HG03097 (cell line): Measurements from ENCODE around the gene C18orf54.
"Not testable (repeated sequence)": the region's sequence is repeated elsewhere in the genome, so short reads cannot be mapped to it uniquely, and the experiment has no call there.

ENCODE experiments used
- ATAC-seq: cut with Tn5 transposase; IDR thresholded peaks from one replicate; pipeline ENCODE4 v1.9.1; 2021; ENCODE audit not compliant: unreplicated experiment, low FRiP score

C18orf54 gene

DNA sequence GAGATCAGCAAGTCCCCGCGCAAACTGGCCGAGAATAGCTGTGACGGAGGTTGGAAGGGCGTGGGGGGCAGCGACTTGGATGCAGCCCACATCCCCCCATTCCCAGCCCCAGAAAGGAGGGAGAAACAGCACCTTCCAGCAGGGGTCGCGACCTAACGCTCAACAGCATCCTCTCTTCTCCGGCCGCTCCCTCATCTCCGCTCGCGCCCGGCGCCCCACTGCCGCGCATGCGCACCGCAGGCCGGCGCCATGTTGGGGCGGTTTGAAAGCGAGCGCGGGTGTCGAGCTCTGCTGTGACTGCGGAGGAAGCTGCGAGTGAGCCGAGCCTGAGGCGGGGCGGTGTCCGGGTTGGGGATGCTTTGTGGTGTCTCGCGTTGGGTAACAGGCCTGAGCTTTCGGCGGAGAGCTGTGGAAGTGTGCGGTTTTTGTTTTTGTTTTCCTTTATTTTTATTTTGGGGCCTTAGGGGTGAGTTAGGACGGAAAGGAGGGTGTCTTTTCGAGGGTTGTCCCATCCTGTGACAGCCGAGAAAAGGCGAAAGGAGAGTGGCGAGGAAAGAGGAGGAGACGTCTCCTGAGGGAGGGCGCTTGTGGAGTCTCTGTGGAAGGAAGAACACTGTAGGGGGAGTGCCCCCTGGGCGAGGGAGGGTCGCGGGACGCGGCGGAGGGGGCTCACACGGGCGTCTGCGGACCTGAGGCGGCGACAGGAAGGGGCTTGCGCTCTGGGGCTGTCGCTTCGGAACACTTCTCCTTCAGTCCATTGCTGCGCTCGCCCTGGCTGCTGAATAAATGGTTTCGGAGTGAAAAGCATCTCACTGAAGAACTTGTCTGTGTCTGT, at the start of gene C18orf54, which contains the start of gene STARD6:
Gene C18orf54 (plus strand): TSS at position 247 of the 835 bp plus-strand sequence. CDS start 2,667 bp downstream, outside the sequence.
Gene STARD6 (minus strand): TSS at position 199 of the 835 bp plus-strand sequence. CDS start 3,285 bp downstream, outside the sequence.
- peak; percentile 97 for ATAC-seq

DNA sequence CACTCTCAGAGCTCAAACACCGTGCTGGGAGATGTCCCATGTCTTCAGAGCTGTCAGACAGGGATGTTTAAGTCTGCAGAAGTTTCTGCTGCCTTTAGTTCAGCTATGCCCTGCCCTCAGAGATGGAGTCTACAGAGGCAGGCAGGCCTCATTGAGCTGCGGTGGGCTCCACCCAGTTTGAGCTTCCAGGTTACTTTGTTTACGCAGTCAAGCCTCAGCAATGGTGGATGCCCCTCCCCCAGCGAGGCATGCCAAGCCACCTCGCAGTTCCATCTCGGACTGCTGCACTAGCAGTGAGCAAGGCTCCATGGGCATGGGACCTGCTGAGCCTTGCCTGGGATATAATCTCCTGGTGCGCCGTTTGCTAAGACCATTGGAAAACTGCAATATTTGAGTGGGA, 48.1 kb upstream of the C18orf54 start:
- not testable (repeated sequence) for ATAC-seq

DNA sequence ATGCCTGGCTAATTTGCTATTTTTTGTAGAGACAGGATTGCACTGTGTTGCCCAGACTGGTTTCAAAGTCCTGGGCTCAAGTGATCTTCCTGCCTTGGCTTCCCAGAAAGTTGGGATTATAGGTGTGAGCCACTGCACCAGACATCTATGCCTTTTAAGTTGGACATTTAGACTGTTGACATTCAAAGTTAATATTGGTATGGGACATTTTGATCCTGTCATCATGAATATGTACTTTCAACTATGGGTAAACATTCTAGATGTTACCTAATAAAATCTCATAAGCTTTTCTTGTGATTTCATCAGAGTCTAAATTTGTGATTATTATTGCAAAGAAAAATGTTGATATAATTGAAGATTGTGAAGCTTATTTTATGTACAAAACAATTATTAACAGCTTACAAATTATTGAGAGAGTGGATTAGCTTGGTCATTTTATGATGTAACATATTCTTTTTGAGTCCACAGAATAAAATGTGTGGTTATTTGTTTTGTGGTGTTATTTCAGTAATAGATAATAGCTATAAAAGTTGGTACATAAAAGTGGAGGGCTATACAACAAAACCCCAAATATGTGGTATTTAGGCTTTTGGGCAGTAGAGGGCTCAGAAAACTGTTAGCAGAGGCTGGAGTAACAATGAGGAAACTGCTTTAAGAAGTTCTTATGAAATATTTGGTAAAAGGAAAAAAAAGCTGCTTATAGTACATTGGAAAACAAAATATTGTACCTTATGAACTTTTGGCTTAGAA, 41.5 kb upstream of the C18orf54 start:
- ATAC-seq = no peak

DNA sequence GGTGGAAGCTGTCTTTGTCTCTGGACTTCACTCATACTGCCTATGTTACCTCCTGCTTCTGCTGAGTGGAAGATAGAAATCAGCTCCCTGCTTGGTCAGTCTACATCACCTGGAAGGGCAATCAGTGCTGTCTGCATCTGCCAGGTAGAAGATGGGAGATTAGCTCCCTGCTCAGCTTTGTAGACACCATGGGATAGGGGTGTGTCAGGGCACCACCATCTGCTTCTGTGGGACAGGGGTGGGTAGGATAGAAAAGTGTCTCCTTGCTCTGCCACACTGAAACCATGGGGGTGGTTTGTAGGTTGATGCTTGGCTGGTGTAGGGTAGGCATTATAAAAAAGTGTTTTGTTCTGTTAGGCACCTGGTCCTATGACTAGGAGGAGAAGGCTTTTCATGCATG, 34.1 kb upstream of the C18orf54 start:
- ATAC-seq = no peak

DNA sequence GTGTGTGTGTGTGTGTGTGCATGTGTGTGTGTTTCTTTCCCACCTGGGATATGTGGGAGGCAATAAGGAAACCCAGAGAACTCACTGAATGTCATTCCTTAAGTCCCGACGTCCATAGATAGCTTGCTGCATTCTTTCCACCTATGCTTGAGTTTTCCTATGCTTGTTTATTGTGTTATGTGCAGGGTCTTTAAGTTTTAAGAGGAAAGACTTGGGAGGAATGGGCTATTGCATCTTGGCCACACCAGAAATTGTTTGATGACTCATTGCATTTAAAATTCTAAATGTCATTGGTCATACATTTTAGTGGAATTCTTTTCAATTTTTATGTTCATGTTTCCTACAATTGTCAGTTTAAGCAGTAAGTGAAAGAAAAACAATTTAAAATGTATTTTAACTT, 33.7 kb upstream of the C18orf54 start:
- no peak for ATAC-seq

DNA sequence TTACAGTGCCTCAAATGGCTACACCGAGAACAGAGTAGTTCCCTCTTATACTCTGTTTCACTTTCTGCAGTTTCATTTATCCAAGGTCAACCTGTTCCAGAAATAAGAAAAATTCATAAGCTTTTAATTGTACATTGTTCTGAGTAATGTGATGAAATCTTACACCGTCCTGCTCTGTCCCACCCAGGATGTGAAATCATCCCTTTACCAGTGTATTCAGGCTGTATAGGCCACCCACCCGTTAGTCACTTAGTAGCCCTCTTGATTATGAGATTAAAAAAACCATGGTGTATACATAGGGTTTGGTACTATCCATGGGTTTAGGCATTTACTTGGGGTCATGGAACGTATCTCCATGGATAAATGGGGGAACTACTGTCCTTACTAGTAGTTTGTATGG, 29.9 kb upstream of the C18orf54 start:
- no peak for ATAC-seq

DNA sequence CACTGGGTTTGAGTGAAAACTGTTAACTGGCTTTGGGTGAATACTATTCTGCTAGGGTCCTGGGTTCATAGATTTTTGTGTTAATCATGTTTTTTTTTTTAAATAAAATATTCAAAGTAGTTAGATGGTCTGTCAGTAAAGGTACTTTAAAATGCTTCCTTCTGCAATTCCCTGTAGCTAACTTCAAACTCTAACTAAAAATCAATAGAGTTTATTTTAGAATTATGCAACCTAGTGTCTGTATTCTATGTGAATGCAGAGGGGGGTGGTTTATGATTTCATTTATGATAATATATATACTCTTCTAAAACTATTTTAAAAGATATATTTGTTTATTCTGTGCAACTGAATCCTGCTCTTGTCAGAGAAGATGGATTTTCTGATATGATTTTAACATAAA, 27.9 kb upstream of the C18orf54 start:
- no peak for ATAC-seq

DNA sequence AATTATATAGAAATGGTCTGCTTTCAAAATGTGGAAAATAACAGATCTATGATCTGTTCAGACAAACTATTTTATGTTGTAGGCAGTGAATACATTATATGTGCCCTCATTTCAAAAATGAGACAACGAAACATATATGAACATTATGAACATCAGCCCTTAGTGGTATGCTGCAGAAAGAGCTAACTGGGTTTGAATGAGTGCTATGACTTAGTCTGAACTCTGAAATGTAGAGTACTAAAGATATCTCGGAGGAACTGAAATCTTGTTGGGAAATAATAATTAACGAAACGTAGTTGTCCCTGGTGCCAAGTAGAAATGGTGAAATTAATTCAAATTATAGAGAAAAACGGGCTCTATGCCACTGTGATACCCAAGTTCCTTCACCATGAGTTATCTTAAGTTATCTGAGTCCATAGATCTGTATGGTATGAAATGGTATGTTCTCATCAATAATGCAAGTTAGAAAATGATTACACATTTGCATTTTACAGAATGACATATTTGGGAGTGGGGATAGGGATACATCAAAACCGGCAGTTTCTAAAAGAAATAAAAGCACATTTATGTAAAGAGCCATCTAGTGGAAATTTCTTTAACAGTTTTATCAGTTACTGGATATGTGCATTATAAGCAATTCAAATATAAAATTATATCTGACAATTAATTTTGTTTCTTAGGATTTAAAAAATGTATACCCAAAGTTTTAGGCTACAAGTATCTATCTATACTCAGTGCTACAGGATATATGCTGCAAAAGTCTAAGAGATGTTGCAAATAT, 26.7 kb upstream of the C18orf54 start:
- no peak for ATAC-seq

DNA sequence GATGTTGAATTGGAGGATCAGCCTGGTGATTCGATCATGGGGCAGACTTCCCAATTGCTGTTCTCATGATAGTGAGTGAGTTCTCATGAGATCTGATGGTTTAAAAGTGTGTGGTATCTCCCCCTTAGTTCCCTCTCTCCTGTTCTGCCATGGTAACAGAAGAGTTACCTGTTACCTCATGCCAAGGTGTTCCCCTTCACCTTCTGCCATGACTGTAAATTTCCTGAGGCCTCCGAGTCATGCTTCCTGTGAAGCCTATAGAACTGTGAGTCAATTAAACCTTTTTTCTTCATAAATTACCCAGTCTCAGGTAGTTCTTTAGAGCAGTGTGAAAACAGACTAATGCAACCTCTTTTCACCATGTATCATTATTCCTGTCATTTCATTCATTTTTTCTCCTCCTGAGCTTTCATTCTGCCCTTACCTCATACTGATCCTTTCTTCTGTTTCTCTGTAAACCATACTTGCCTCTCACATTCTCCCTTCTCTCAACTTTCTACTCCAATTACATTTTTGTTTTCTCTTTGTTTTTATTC, 22.0 kb upstream of the C18orf54 start:
- no peak for ATAC-seq

DNA sequence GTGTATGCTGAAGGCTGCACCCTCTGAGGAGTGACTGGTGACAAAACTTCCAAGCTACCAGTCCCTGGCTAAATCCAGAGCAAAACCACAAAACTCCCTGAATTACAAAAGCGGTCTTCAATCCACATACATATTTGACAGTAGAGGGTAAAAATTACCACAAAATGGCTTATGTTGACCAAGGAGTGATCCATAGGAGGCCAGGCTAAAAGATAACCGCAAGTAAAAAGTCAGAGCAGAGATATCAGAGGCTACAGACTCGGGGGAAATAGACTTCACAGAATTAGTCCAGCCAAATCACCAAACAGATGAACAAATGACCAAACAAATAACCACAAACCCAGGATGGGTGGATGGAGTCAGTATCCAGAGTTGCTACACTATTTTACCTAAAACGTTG, 19.5 kb upstream of the C18orf54 start:
- no peak for ATAC-seq

DNA sequence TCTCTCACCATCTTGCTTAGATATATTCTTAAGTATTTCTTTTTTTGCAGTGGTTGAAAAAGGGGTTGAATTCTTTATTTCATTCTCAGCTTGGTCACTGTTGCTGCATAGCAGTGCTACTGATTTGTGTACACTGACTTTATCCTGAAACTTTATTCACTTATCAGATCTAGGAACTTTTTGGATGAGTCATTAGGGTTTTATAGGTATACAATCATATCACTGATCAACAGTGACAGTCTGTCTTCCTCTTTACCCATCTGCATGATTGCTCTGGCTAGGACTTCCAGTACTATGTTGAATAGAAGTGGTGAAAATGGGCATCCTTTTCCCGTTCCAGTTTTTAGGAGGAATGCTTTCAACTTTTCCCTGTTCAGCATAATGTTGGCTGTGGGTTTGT, 6.5 kb upstream of the C18orf54 start:
- no peak for ATAC-seq

DNA sequence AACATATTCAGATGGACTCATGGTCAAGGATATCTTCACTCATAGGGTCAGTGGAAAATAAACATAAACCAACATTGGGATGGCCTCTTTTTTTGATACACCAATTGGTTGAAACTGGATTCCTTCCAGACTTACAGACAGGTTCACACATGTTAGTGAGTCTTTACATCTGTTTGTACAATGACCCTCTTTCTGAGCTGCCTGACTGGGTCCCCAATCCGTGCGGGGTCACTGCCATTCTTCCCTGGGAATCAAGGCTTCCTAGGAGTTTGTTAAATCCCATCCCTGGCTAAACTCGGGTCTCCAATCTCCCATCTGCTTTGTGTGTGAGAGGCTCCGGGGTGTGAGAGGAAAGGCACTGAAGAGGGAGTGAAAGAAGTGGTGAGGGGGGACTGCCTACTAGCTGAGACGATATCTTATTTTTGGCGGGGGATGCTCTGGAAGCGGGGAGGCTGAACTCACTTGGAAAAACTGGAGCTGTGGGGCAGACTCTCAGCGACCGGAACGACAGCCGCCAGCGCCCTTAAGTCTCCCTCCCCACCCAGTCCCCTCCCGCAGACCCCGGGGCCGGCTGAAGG, 535 bp upstream of the C18orf54 start:
- ATAC-seq = no peak

DNA sequence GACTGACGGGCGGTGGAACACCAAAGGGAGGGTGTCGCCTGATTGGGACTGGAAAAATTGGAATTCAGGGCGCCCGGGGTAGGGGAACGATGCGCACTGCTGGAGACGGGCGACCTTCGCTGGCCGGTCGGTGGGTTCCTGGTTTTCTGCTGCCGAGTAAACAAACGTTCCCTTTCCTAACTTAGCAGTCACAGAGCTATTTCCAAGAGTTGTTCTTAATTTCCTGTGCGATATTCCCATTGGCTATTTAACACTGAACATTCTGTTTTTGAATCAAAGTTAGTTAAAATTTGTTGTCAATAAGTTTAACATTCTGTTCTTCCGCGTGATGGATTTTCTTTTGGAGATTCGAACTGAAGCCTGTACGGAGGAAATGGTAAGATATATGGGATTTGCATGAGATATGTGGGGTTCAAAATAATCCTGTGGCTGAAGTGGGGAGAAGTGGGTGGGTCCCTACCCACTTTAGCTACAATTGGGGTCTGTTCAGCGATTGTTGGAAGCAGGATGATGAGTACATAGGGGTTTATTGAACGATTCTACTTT, 862 bp downstream of the C18orf54 start:
- ATAC-seq = no peak

DNA sequence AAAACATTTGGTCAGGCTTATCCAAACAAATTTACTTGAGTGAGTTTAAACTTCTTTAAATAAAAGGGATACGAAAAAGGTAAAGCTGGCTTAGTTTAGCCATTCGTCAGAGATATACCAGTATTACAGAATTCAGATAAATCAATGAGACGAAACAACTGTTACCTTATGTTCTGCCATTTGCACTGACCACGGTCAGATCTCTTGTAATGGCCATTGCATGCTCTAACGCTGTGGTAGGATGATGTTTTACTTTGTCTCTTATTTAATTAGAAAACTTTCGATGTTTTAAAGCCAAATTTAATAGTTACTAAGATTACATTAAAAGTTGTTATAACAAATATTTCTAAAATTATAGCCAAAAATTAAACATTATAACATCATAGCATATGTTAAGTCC, 1.5 kb downstream of the C18orf54 start:
- no peak for ATAC-seq

DNA sequence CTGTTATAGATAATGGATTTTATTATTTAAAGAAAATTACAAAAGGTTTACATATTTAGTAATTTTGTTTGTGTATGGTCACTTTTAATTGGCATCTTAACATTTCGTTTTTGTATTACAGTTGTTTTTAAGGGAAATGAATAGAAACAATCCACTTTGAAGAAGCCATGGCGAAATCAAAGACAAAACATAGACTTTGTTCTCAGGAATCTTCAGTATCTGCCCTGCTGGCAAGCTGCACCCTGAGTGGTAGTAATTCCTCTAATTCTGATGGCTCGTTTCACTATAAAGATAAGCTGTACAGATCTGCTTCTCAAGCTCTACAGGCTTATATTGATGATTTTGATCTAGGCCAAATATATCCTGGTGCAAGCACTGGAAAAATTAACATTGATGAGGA, 2.7 kb downstream of the C18orf54 start:
- no peak for ATAC-seq

DNA sequence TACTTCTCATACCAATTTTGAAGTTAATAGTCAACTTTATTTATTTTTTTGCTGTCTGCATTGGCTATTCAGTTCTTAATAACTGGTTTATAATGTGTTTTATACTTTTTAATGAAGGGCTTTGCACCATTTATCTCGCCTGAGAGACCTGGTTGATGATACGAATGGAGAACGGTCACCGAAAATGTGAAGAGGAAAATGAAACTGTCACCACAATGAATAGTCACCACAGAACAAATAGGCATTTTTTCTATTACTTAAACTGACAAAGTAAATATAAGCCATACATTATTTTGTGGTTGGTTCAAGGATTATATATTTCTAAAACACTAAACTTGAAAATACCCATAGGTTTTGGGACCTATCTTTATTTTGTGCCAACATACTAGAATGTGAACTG, 20.4 kb downstream of the C18orf54 start:
- no peak for ATAC-seq

DNA sequence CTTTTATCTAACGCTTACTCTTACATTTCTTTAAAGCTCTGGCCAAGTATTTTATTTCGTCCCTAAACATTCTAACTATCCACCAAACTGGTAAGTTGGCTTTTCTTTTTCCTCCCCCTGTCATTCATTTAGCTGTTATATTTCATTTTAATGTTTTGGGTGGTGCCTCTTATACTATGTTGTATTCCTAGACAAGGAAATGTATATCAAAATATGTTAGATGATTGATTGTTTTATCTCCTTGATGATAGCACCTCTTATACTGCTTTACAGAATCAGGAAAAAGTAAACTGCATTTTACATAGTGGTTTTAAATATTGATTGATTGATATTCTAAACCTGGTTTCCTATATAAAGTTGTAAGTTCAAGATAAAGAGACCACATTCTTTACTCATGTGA, 23.9 kb downstream of the C18orf54 start:
- no peak for ATAC-seq

DNA sequence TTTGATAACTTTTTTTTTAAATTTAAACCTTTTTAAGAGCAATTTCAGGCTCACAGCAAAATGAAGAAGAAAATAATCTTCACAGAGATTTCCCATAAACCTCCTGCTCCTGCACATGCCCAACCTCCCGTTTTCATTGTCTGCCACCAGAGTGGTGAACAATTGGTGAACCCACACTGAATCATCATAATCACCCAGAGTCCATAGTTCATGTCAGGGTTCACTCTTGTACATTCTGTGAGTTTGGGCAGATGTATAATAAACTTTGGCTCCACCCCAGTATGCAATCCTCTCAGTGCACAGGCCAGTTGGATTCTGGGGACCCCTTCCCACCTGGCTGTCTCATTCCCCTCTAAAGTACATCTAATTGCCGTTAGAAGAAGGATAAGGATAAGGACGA, 24.4 kb downstream of the C18orf54 start:
- no peak for ATAC-seq

DNA sequence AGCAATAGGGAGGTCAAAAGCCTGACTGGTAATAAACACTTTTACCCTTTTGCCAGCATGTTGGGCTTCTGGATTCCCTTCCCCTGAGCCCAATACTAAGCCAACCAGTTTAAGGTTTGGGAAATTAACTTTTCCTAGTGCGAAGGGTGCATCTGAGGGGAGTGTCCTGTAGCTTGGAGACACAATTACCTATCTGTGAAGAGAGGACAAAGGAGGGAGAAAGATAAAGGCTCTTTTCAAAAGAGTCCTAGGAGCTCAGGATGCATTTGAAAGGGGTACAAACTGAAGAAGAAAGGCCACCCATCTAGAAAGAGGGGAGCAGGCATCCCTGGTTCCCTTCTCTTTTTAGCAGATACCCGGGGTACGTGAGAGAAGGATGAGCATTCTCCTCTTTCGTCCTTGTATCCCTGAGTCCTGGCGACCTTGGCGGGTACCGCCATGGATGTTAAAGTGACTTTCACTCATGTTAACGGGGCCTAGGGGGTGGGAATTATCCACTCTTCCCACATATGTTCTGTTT, 25.1 kb downstream of the C18orf54 start:
- no peak for ATAC-seq

DNA sequence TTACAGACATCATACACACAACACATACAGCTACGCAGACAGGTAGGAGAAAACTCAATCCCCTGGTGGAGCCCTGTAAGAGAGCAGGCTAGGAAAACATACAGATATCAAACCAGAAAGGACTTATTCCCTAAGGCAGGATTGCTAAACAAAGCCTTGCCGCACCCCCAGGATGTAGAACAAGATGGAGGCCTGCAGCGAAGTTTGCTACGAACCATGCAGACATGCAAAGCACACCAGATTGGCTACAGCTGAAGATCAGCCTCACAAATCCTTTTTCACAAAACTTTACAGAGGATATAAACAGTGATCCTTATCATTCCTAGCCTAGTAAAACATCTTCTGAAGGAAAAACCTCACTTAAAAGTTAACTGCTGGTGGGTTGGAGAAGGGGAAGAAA, 28.3 kb downstream of the C18orf54 start:
- no peak for ATAC-seq
